Cerebellar nuclear complex (tissue), 1 donor: ENCODE data around the gene TST.
"Not testable (repeated sequence)": the region's sequence is repeated elsewhere in the genome, so short reads cannot be mapped to it uniquely, and the experiment has no call there.

ENCODE experiments used
- DNase-seq, 2 experiments: peaks; one replicate each; lab custom pipeline; 2025; lab: John Stamatoyannopoulos, UW

The TST gene

GRCh38 chr22:37014415-37014806, 4.8 kb downstream of the TST start:
- DNase-seq = no peak

DNA sequence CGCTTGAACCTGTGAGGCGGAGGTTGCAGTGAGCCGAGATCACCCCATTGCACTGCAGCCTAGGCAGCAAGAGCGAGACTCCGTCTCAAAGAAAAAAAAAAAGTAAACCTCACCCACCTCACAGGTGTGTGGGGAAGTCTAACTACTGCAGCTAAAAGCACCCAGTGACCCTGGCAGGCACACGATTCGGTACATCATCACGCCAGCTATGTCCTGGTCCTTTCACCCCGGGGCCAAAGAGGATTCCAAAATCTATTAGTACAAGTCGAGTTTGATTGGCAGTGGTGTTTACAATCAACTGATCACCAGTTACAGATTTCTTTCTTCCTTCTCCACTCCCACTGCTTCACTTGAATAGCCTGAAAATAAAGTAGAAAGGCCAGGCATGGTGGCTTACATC, 6.3 kb downstream of the TST start:
- DNase-seq = no peak

DNA sequence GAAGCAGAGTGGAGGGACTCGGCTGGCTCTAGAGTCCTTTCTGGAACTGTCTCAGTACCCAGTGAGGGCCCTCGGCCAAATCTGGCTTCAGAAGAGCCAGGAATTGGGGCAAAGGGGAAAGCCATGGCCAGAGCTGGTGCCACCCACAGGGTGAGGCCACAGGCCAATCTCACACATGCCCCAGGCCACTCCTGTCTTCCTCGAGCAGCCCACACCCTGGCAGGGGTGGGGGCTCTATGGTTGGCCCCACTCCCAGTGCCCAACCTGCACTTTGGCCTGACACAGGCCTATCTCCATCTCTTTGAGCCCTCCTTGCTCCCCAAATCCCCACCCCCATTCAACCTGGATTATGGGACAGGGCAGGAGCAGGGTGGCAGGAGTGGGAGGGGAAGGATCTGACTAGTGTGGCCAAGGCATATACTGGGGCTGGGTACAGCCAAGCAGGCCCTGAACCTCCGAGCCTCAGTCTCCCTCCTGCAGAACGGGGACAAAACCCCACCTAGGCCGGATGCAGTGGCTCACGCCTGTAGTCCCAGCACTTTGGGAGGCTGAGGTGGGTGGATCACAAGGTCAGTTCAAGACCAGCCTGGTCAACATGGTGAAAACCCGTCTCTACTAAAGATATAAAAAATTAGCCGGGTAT, 6.9 kb downstream of the TST start:
- DNase-seq = no peak

- DNase-seq = no peak
Observed at GRCh38 chr22:37011472-37011871, 7.8 kb downstream of the TST start.

- DNase-seq = no peak
Observed at GRCh38 chr22:37010976-37011375, 8.3 kb downstream of the TST start.

DNA sequence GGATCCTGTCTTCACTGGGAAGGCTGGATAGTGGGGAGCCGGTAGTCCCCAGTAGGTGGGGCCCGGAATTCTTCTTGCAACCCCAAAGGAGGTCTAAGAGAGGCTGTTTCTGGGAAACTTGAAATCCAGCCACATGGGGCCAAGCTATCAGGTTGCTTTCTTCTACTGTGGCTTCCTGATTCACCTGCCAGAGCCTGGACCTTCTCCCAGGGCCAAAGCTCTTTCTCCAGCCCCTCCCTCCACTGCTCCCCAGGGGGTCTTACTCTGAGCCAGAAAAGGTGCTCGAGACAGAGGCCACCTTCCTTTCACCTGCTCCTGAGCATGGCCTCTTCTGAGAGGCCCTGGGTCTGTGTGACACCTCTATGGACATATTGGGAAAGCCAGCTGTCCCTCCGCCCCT, 9.1 kb downstream of the TST start:
- no peak for DNase-seq

GRCh38 chr22:37009490-37009889, 9.8 kb downstream of the TST start:
- DNase-seq = no peak

DNA sequence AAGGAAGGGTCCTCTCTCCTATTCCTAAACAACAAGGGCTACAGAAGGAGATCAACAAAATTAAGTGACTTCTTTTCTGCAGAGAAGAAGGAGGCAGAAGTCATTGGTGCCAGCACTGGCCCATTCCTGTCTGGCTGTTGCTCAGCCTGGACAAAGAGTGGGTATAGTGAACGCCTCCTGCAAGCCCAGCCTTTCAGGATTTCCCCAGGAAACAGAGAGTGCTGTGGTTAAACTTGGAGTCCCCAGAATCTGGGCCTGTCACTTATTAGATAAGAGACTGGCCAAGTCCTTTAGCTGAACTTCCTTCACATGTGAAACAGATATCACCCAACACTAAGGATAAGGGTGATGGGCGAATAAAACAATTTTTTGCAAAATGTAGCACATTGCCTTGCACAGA, 10.9 kb downstream of the TST start:
- DNase-seq = no peak

- DNase-seq = no peak
Observed at GRCh38 chr22:37007651-37008050, 11.6 kb downstream of the TST start.

DNA sequence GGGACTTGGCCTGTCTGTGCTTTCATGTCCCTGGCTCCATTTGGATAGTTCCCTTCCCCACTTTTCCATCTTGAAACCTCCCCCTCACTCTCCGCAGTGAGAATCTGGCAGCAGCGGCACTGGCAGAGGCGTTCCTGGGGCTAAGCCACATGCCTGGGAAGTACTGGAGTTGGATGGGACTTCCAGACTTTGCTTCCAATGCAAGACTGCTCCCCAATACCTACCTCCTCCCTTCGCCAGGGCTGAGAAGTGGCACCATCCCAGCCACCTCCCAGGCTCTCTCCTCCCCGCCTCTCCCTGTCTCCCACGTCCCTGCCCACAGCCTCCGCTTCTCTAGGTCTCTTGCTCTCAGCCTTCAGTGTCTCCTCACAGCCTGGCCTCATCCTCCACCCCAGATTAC, 16.6 kb downstream of the TST start:
- DNase-seq = no peak

DNA sequence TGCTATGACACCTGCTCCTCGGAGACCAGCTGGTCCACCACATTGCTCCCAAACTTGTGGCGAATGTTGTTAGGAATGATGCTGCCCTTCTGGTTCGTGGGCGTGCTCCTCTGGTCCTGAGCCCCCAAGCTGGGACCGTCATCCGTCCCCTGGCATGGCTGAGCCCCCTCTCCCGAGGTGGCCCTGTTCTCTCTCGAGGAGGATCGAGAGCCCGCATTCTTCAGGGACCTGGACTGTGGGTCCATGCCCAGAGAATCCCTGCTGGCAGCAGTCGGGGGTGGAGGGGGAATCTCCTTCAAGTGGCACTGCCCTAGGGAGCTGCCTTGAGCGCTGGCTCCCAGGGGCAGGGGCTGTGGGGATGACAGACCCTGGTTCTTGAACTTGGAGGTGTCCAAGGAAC, 17.4 kb downstream of the TST start:
- no peak for DNase-seq

- DNase-seq = no peak
Observed at GRCh38 chr22:37000676-37001534, 18.3 kb downstream of the TST start.

DNA sequence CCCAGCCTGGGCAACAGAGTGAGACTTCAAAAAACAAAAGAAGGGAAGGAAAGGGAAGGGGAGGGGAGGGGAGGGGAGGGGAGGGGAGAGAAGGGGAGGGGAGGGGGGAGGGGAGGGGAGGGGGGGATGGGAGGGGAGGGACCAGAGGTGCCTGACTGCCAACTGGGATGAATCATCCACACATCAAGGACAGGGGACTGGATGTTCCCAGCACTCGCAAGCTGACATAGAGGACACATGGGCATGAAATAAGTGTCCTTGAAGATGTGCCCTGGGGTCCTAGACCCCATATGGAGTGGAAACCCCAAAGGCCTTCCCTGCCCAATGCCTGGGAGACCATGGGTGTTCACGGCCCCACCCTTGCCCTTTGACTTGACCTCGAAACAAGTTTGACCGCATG, 19.8 kb downstream of the TST start:
- DNase-seq = no peak

- no peak for DNase-seq
Observed at GRCh38 chr22:36998620-36999351, 20.5 kb downstream of the TST start.

DNA sequence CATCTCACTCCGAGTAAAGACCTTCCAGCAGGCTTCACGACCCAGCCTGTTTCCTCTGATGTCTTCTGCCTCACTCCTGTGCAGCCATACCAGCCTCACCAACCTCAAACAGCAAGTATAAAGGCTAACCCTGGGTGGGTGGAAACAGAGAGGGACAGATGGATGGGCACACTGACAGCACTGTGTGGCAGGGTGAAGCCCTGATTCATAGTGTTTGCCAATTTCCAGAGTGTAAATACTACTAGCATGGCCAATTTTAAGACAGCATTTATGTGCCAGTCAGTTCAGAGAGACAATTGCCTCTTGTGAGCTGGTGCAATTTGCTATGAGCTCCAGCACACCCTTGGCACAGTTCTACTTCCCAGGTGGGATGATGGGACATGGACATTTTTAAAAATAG, 21.5 kb downstream of the TST start:
- DNase-seq = no peak

GRCh38 chr22:36991206-36991605, 28.0 kb downstream of the TST start:
- no peak for DNase-seq

GRCh38 chr22:36990457-36990856, 28.8 kb downstream of the TST start:
- no peak for DNase-seq

- DNase-seq = not testable (repeated sequence)
Observed at GRCh38 chr22:36989012-36989411, 30.2 kb downstream of the TST start.

GRCh38 chr22:36988075-36988832, 31.0 kb downstream of the TST start:
- no peak for DNase-seq

- no peak for DNase-seq
Observed at GRCh38 chr22:36986242-36986821, 32.9 kb downstream of the TST start.

GRCh38 chr22:36985211-36985889, 33.9 kb downstream of the TST start:
- DNase-seq = no peak
